Trophoblast cell (in vitro differentiated cells and primary cell): ENCODE data around the gene SIAH3.

Experiments
- DNase-seq, 2 donors: peaks; one replicate each; pipeline ENCODE4 v3.0.0-alpha.2; 2016
- H2AFZ ChIP-seq: 2 replicates; pipeline ENCODE4 v1.6.1; 2013; ENCODE audit warnings: low read length, moderate library complexity, mild to moderate bottlenecking; ENCODE audit not compliant: insufficient read depth, poor library complexity
- H2AK5ac ChIP-seq: 2 replicates; pipeline ENCODE4 v1.6.1; 2013; ENCODE audit warnings: mild to moderate bottlenecking, low read length
- H2BK120ac ChIP-seq: 2 replicates; pipeline ENCODE4 v1.6.1; 2013; ENCODE audit warnings: low read length, mild to moderate bottlenecking, moderate library complexity; ENCODE audit not compliant: insufficient read depth, poor library complexity
- H2BK12ac ChIP-seq: 2 replicates; pipeline ENCODE4 v1.6.1; 2013; ENCODE audit warnings: mild to moderate bottlenecking, low read length, moderate library complexity
- H2BK5ac ChIP-seq: 2 replicates; pipeline ENCODE4 v1.6.1; 2013; ENCODE audit warnings: low read length, low read depth, moderate library complexity, mild to moderate bottlenecking; ENCODE audit not compliant: poor library complexity
- H3K14ac ChIP-seq: 2 replicates; pipeline ENCODE4 v1.6.1; 2013; ENCODE audit warnings: mild to moderate bottlenecking, low read length
- H3K18ac ChIP-seq: 2 replicates; pipeline ENCODE4 v1.6.1; 2013; ENCODE audit warnings: mild to moderate bottlenecking, low read length
- H3K23ac ChIP-seq: 2 replicates; pipeline ENCODE4 v1.6.1; 2013; ENCODE audit warnings: low read length
- H3K27ac ChIP-seq: 2 replicates; pipeline ENCODE4 v1.5.1; 2013; ENCODE audit warnings: low read depth, mild to moderate bottlenecking, inconsistent platforms, low read length, moderate library complexity
- H3K27me3 ChIP-seq: 2 replicates; pipeline ENCODE4 v1.6.1; 2013; ENCODE audit warnings: inconsistent platforms, mild to moderate bottlenecking, low read length, moderate library complexity; ENCODE audit not compliant: insufficient read depth
- H3K36me3 ChIP-seq, 2 experiments: 1 replicate in 1 of 2; 2 replicates in 1 of 2; pipeline ENCODE4 v1.6.1; 2013; ENCODE audit warnings: low read length in 2 of 2, mild to moderate bottlenecking in 2 of 2, moderate library complexity in 1 of 2; ENCODE audit not compliant: insufficient read depth in 2 of 2, control insufficient read depth in 1 of 2
- H3K4ac ChIP-seq: 2 replicates; pipeline ENCODE4 v1.6.1; 2013; ENCODE audit warnings: low read depth, mild to moderate bottlenecking, low read length, moderate library complexity
- H3K4me1 ChIP-seq, 2 experiments: 1 replicate in 1 of 2; 2 replicates in 1 of 2; pipeline ENCODE4 v1.6.1; 2013; ENCODE audit warnings: low read length in 2 of 2, mild to moderate bottlenecking in 2 of 2, moderate library complexity in 1 of 2; ENCODE audit not compliant: insufficient read depth in 2 of 2, control insufficient read depth in 1 of 2
- H3K4me2 ChIP-seq: 2 replicates; pipeline ENCODE4 v1.6.1; 2013; ENCODE audit warnings: inconsistent platforms, mild to moderate bottlenecking, low read length, moderate library complexity
- H3K4me3 ChIP-seq: 2 replicates; pipeline ENCODE4 v1.5.1; 2013; ENCODE audit warnings: mild to moderate bottlenecking, low read depth, low read length, inconsistent platforms
- H3K79me1 ChIP-seq: one replicate; pipeline ENCODE4 v1.6.1; 2013; ENCODE audit warnings: low read length
- H3K79me2 ChIP-seq: 2 replicates; pipeline ENCODE4 v1.6.1; 2013; ENCODE audit warnings: low read length, mild to moderate bottlenecking; ENCODE audit not compliant: control insufficient read depth, insufficient read depth, poor library complexity
- H3K9ac ChIP-seq: 2 replicates; pipeline ENCODE4 v1.6.1; 2013; ENCODE audit warnings: mild to moderate bottlenecking, low read length
- H3K9me3 ChIP-seq: 2 replicates; pipeline ENCODE4 v1.6.1; 2013; ENCODE audit warnings: low read depth, mild to moderate bottlenecking, control low read depth, inconsistent platforms, low read length; ENCODE audit not compliant: insufficient read depth
- H4K12ac ChIP-seq: 2 replicates; pipeline ENCODE4 v1.6.1; 2013; ENCODE audit warnings: low read depth, mild to moderate bottlenecking, low read length, moderate library complexity
- H4K8ac ChIP-seq: 2 replicates; pipeline ENCODE4 v1.6.1; 2013; ENCODE audit warnings: low read depth, mild to moderate bottlenecking, low read length, moderate library complexity
- H4K91ac ChIP-seq: one replicate; pipeline ENCODE4 v1.6.1; 2013; ENCODE audit warnings: low read depth, mild to moderate bottlenecking, low read length, moderate library complexity
- WGBS: extraction: QIAGEN DNeasy Blood & Tissue Kit; methylation state at CpG from one replicate; pipeline ENCODE4 v1.1.7; 2013; ENCODE audit warnings: missing lambda C conversion rate; ENCODE audit not compliant: insufficient read length, insufficient coverage; ENCODE audit errors: extremely low coverage; 5-methylcytosine and 5-hydroxymethylcytosine counted together

Gene SIAH3

GRCh38 chr13:45784755-45785675, 66.5 kb downstream of the SIAH3 start:
- Histone ChIP-seq H3K9me3 (no peaks in the 10 kb centered on the region), H2BK5ac (no peak overlapping the region), H3K79me1 (no peaks in the 10 kb centered on the region), H3K79me2 (no peaks in the 10 kb centered on the region), H3K14ac (no peak overlapping the region), H3K27ac (no peak overlapping the region), H3K4me2 (no peak overlapping the region), H3K23ac (no peak overlapping the region), H3K4me3 (peak overlapping the region; percentile 35), H2AK5ac (no peak overlapping the region), H3K4ac (no peak overlapping the region), H2BK120ac (no peak overlapping the region), H3K36me3 (no peaks in the 10 kb centered on the region), H4K91ac (no peak overlapping the region), H3K18ac (no peak overlapping the region), H3K4me1 (no peaks in the 10 kb centered on the region), H4K8ac (no peak overlapping the region), H3K27me3 (no peaks in the 10 kb centered on the region), H2AFZ (no peak overlapping the region), H2BK12ac (no peak overlapping the region), H3K9ac (no peak overlapping the region), H4K12ac (no peak overlapping the region)
- no peak for DNase-seq
- no CpG with 5 or more reads among the region's 10 CpGs for WGBS

GRCh38 chr13:45783346-45784043, 68.1 kb downstream of the SIAH3 start:
- DNase-seq, result no peak
- WGBS, result no CpG with 5 or more reads among the region's 35 CpGs
- no peak overlapping the region for H3K14ac ChIP-seq
- H4K8ac ChIP-seq, result no peak overlapping the region
- H3K4me3 ChIP-seq, result peak overlapping the region; percentile 18
- H3K4me2 ChIP-seq, result no peak overlapping the region
- no peak overlapping the region for H4K91ac ChIP-seq
- H4K12ac ChIP-seq, result no peak overlapping the region
- H3K18ac ChIP-seq, result no peak overlapping the region
- no peak overlapping the region for H3K9ac ChIP-seq
- H3K4ac ChIP-seq, result no peak overlapping the region
- no peak overlapping the region for H2BK120ac ChIP-seq
- H2BK12ac ChIP-seq, result no peak overlapping the region
- H3K36me3 ChIP-seq, result no peaks in the 10 kb centered on the region
- H2AFZ ChIP-seq, result no peak overlapping the region
- H3K23ac ChIP-seq, result no peak overlapping the region
- no peaks in the 10 kb centered on the region for H3K79me1 ChIP-seq
- H3K79me2 ChIP-seq, result no peaks in the 10 kb centered on the region
- no peaks in the 10 kb centered on the region for H3K27me3 ChIP-seq
- H3K27ac ChIP-seq, result no peak overlapping the region
- H3K4me1 ChIP-seq, result no peaks in the 10 kb centered on the region
- H3K9me3 ChIP-seq, result no peaks in the 10 kb centered on the region
- H2AK5ac ChIP-seq, result no peak overlapping the region
- H2BK5ac ChIP-seq, result no peak overlapping the region

GRCh38 chr13:45782327-45783045, 69.1 kb downstream of the SIAH3 start:
- WGBS, result no CpG with 5 or more reads among the region's 9 CpGs
- Histone ChIP-seq H2AFZ (no peak overlapping the region), H3K79me2 (no peaks in the 10 kb centered on the region), H3K14ac (no peak overlapping the region), H4K8ac (no peak overlapping the region), H3K4me2 (no peak overlapping the region), H3K27ac (no peak overlapping the region), H3K36me3 (no peaks in the 10 kb centered on the region), H3K18ac (no peak overlapping the region), H2BK120ac (no peak overlapping the region), H3K79me1 (no peaks in the 10 kb centered on the region), H3K4me1 (no peaks in the 10 kb centered on the region), H3K9me3 (no peaks in the 10 kb centered on the region), H3K9ac (no peak overlapping the region), H3K4ac (no peak overlapping the region), H3K27me3 (no peaks in the 10 kb centered on the region), H2AK5ac (no peak overlapping the region), H4K12ac (no peak overlapping the region), H2BK12ac (no peak overlapping the region), H2BK5ac (no peak overlapping the region), H4K91ac (no peak overlapping the region), H3K4me3 (no peak overlapping the region), H3K23ac (no peak overlapping the region)
- DNase-seq, result no peak

GRCh38 chr13:45781553-45782326, 69.8 kb downstream of the SIAH3 start:
- Histone ChIP-seq H3K79me1 (no peaks in the 10 kb centered on the region), H3K18ac (no peak overlapping the region), H3K4me2 (no peak overlapping the region), H3K23ac (no peak overlapping the region), H2AFZ (no peak overlapping the region), H3K27me3 (no peaks in the 10 kb centered on the region), H3K14ac (no peak overlapping the region), H2AK5ac (no peak overlapping the region), H3K9me3 (no peaks in the 10 kb centered on the region), H3K4me3 (no peak overlapping the region), H3K27ac (no peak overlapping the region), H4K12ac (no peak overlapping the region), H2BK12ac (no peak overlapping the region), H3K4ac (no peak overlapping the region), H3K4me1 (no peaks in the 10 kb centered on the region), H3K9ac (no peak overlapping the region), H2BK5ac (no peak overlapping the region), H2BK120ac (no peak overlapping the region), H3K79me2 (no peaks in the 10 kb centered on the region), H4K8ac (no peak overlapping the region), H3K36me3 (no peaks in the 10 kb centered on the region), H4K91ac (no peak overlapping the region)
- DNase-seq, result no peak
- WGBS, result no CpG with 5 or more reads among the region's 14 CpGs
